ENCODE data around the gene PEF1.

PEF1 gene

DNA sequence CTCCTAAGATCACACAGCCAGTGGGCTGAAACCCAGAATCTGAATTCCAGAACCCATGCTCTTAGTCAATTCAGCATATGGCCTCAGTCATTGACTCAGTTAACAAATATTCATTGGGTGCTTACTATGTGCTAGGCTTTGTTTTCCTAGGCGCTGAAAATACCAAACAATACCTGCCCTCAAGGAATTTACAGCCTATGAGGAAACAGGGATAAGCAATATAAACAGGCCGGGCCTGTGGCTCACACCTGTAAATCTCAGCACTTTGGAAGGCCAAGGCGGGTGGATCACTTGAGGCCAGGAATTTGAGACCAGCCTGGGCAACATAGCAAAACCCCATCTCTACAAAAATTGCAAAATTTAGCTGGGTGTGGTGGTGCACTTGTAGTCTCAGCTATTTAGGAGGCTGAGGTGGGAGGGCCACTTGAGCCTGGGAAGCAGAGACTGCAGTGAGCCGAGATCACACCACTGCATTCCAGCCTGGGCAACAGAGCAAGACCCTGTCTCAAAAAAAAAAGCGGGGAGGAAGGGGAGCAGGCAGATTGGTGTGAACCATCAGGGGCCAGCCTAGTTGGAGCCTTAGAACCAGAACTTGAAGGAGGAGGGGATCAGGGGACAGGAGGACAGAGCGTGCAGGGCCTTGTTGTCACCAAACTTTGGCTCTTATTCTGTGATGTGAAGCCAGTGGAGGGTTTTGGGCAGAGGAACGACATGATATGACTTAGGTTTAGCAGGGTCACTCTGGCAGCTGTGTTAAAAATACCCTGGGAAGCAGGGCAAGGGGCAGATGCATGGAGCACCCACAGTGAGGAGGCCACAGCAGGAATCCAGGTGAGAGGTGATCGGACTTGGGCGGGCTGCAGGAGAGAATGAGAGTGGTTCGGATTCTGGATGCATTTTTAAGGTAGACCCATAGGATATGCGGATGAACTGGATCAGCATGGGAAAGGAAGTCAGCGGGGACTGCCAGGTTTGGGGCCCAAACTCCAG, 62.6 kb downstream of the PEF1 start:
- no peak for DNase-seq

DNA sequence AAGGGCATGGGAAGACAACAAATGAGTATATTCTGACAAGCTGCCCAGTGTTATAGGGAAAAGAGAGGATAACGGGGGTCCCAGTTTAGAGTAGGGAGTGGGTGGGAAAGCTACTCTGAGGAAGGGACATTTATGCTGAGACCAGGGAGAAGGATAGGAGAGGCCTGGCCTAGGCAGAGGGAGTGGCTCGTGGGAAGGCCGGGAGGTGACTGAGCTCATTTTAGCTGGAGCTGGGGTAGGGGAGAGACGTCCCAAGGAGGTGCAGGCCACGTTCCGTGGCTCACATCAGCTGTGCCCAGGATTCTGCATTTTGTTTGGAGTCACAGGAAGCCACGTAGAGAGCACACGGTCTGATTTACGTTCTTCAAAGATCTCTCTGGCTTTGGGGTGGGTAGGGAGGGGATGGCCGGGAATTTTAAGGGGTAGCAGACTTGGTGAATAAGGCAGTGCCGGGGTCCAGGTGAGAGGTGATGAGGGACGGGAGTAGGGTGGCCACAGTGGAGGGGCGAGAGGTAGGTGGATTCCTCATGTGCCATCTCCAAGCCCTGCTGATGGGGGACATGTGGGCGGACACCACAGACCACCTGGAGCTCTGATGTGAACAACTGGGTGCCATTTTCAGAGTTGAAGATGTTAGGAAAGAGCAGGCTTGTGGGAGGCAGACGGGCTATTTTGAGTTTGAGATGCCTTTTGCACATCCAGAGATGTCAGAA, 63.6 kb downstream of the PEF1 start:
- DNase-seq: no peak

DNA sequence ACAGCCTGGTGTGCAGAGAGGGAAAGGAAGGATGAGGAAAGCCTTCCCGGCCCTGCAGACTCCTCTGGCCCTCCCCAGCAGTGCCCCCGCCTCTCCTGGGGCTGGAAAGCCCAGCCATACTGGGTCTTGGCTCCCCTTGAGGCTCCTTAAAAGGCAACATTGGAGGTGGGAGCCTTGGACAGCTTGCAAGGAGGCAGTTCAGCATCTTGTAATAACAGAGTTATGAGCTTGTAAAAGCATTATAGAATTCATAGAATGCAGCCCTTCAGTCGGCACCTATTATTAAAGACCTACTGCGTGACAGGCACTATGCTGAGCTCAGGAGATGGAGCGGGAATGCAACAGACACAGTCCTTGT, 64.2 kb downstream of the PEF1 start:
- DNase-seq: no peak
